Keratinocyte (primary cell): ENCODE results near the gene SLC27A3. TPM values are rescaled to one million over a fixed set of nuclear protein-coding genes. Genes with fewer than 3 reads are reported as not detected.

ENCODE experiments used
- DNase-seq: peaks from one replicate; pipeline ENCODE4 v3.0.0-alpha.2; 2011; ENCODE audit warnings: low read depth, missing footprints, low spot score
- FAIRE-seq: peaks from 2 replicates; lab custom pipeline; 2011; peaks lifted over from hg19 to GRCh38; lab: Jason Lieb, UNC
- H2AFZ ChIP-seq: 2 replicates; pipeline ENCODE4 v1.6.0; 2012; ENCODE audit warnings: low read length, control low read depth, inconsistent platforms; ENCODE audit not compliant: control insufficient read depth
- H3K27ac ChIP-seq: 2 replicates; pipeline ENCODE4 v1.5.1; 2011; ENCODE audit warnings: low read length; ENCODE audit not compliant: control insufficient read depth, insufficient read depth
- H3K27me3 ChIP-seq: 3 replicates; pipeline ENCODE4 v1.6.0; 2011; ENCODE audit warnings: low read length; ENCODE audit not compliant: control insufficient read depth, insufficient read depth; ENCODE audit errors: extremely low read depth
- H3K36me3 ChIP-seq, 2 experiments: 2 replicates in 1 of 2; 3 replicates in 1 of 2; pipeline ENCODE4 v1.5.1; 2011; ENCODE audit warnings: low read length in 2 of 2, mild to moderate bottlenecking in 1 of 2; ENCODE audit not compliant: control insufficient read depth in 2 of 2, insufficient read depth in 2 of 2; ENCODE audit errors: extremely low read depth in 1 of 2
- H3K4me1 ChIP-seq: 3 replicates; pipeline ENCODE4 v1.5.1; 2011; ENCODE audit warnings: low read length; ENCODE audit not compliant: control insufficient read depth, insufficient read depth; ENCODE audit errors: extremely low read depth
- H3K4me2 ChIP-seq: 3 replicates; pipeline ENCODE4 v1.6.0; 2011; ENCODE audit warnings: low read depth, low read length; ENCODE audit not compliant: control insufficient read depth, insufficient read depth; ENCODE audit errors: extremely low read depth
- H3K4me3 ChIP-seq, 3 experiments: fragments of 200-600 bp in 1 of 3; sonication (generic) in 1 of 3; 2 replicates in 2 of 3; 3 replicates in 1 of 3; pipeline ENCODE4 v1.5.1; 2011 to 2016; ENCODE audit warnings: low read length in 3 of 3, mild to moderate bottlenecking in 3 of 3, control low read depth in 2 of 3, inconsistent platforms in 1 of 3, low read depth in 1 of 3, mixed read lengths in 1 of 3, mixed run types in 1 of 3, moderate library complexity in 1 of 3; ENCODE audit not compliant: control insufficient read depth in 2 of 3, insufficient read depth in 2 of 3; ENCODE audit errors: extremely low read depth in 1 of 3
- H3K79me2 ChIP-seq: 2 replicates; pipeline ENCODE4 v1.6.0; 2012; ENCODE audit warnings: low read length; ENCODE audit not compliant: control insufficient read depth, insufficient read depth
- H3K9ac ChIP-seq: 3 replicates; pipeline ENCODE4 v1.6.0; 2011; ENCODE audit warnings: low read length; ENCODE audit not compliant: control insufficient read depth, insufficient read depth; ENCODE audit errors: extremely low read depth
- H3K9me1 ChIP-seq: 3 replicates; pipeline ENCODE4 v1.6.0; 2011; ENCODE audit warnings: low read length; ENCODE audit not compliant: control insufficient read depth, insufficient read depth; ENCODE audit errors: extremely low read depth
- H3K9me3 ChIP-seq: 2 replicates; pipeline ENCODE4 v1.5.1; 2012; ENCODE audit warnings: low read depth, low read length; ENCODE audit not compliant: control insufficient read depth
- H4K20me1 ChIP-seq: 3 replicates; pipeline ENCODE4 v1.6.0; 2011; ENCODE audit warnings: low read length; ENCODE audit not compliant: control insufficient read depth, insufficient read depth; ENCODE audit errors: extremely low read depth
- EZH2 ChIP-seq: IDR thresholded peaks from one replicate; pipeline ENCODE4 v1.6.1; 2012; ENCODE audit warnings: inconsistent platforms, mild to moderate bottlenecking, low read length, moderate library complexity
- dilution Hi-C: fragments of 300-500 bp; cut with MboI; formaldehyde crosslinking; loops from one replicate; pipeline ENCODE4 v1.7.0; 2020; ENCODE audit warnings: low sequenced_read_pairs; ENCODE audit not compliant: extremely low pct_ligation_motif_present
- polyA plus RNA-seq, 5 experiments: library from polyadenylated mRNA; depleted of rRNA in 3 of 5; stranded (reverse) in 3 of 5; stranded (forward) in 1 of 5; unstranded in 1 of 5; fragments of >200 nt; gene quantifications; 1 replicate in 1 of 5; 2 replicates in 3 of 5; 3 replicates in 1 of 5; pipeline versions ENCODE4 v1.2.1 to v1.2.3, GENCODE V29; 2011 to 2012; ENCODE audit warnings: missing spikeins in 2 of 5, low read depth in 1 of 5, low replicate concordance in 1 of 5
- TF ChIP-seq, protein P1 (sequence below), 3 experiments: IDR thresholded peaks in 1 of 3; conservative IDR thresholded peaks in 1 of 3; optimal IDR thresholded peaks in 1 of 3; 2 replicates in 2 of 3; 3 replicates in 1 of 3; pipeline versions ENCODE3 to v1.5.1; 2011; ENCODE audit warnings: low read length in 3 of 3, mild to moderate bottlenecking in 3 of 3, moderate library complexity in 2 of 3, control low read depth in 1 of 3, inconsistent platforms in 1 of 3; ENCODE audit not compliant: insufficient read depth in 2 of 3; ENCODE audit errors: extremely low read depth in 1 of 3

SLC27A3 gene
- polyA plus RNA-seq, 1 donor (not counting 4 experiments of a cell fraction or from before 2014, with no cell fraction given), result 7.4 TPM

DNA sequence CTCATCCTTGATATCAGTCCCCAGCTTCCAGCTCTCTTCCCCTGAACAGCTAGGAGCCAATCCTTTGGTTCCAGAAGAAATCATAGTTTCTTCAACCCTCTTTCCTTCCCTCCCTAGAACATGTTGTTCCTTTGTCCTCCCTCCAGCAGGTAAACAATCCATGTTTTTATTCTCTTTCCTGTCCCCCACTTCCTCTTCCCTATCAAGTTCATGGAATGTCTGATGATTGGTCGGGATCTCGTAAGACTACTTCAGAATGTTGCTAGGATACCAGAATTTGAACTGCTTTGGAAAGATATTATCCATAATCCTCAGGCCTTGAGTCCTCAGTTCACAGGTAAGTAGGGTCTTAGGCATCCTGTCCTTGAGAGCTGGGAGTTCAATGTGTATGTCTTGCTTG, 23.1 kb upstream of the SLC27A3 start:
- no peaks in the 10 kb centered on the region for H3K9me1 ChIP-seq
- no peaks in the 10 kb centered on the region for H3K9me3 ChIP-seq
- no peak overlapping the region for H3K9ac ChIP-seq
- no peak overlapping the region for H3K27ac ChIP-seq
- DNase-seq (no peak), FAIRE-seq (no peak)
- TF ChIP-seq EZH2, result no peak
- TF ChIP-seq, protein P1, sequence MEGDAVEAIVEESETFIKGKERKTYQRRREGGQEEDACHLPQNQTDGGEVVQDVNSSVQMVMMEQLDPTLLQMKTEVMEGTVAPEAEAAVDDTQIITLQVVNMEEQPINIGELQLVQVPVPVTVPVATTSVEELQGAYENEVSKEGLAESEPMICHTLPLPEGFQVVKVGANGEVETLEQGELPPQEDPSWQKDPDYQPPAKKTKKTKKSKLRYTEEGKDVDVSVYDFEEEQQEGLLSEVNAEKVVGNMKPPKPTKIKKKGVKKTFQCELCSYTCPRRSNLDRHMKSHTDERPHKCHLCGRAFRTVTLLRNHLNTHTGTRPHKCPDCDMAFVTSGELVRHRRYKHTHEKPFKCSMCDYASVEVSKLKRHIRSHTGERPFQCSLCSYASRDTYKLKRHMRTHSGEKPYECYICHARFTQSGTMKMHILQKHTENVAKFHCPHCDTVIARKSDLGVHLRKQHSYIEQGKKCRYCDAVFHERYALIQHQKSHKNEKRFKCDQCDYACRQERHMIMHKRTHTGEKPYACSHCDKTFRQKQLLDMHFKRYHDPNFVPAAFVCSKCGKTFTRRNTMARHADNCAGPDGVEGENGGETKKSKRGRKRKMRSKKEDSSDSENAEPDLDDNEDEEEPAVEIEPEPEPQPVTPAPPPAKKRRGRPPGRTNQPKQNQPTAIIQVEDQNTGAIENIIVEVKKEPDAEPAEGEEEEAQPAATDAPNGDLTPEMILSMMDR (optimal IDR thresholded peaks at IDR 0.05 in 1 of 3, IDR thresholded peaks at IDR 0.05 in 1 of 3, conservative IDR thresholded peaks at IDR 0.05 in 1 of 3; ENCODE audit: extremely low read depth in 1 of 3, insufficient read depth in 2 of 3, low read length in 3 of 3), result no peak
- H3K27me3 ChIP-seq, result no peaks in the 10 kb centered on the region
- H3K4me2 ChIP-seq, result no peak overlapping the region
- H3K79me2 ChIP-seq, result no peaks in the 10 kb centered on the region
- peaks cover 34 to 39% of the 10 kb centered on the region in 2 experiments for H3K36me3 ChIP-seq
- dilution Hi-C loops, result no loop called here
- no peak overlapping the region for H2AFZ ChIP-seq
- H3K4me1 ChIP-seq, result no peaks in the 10 kb centered on the region
- H3K4me3 ChIP-seq, result no peak overlapping the region
- H4K20me1 ChIP-seq, result no peaks in the 10 kb centered on the region

DNA sequence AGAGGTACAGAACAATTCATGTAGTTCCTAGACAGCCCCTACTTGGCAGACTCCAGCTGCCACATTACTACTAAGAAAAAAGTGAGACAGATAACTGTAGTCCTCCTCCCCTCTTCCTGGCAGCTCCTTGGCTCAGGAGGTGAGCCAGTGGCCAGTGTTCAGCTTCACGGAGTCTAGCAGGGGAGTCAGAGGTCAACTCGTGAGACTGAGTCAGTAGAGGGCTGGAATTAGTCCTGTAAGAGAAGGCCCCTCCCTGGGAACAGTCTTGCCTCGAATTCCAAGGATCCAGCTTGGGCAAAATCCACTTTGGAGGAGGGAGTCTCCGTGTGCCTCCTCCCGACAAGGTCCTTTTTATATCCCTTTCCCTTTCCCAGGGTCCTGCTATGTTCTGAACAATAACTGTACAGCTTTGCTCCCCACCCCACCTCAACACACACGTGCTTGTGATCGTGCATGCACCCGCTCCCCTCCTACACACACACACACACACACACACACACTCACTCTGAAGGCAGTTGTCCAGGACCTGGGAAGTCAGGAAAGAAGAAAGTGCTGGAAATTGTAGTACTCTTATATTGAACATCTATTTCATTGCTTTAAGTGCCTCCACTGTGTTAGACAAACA, 22.5 kb upstream of the SLC27A3 start:
- H3K9me3 ChIP-seq, result no peaks in the 10 kb centered on the region
- no peak overlapping the region for H3K27ac ChIP-seq
- no peak overlapping the region for H3K4me3 ChIP-seq
- no peaks in the 10 kb centered on the region for H3K79me2 ChIP-seq
- dilution Hi-C loops, result no loop called here
- no peak for FAIRE-seq
- H3K9ac ChIP-seq, result no peak overlapping the region
- peaks cover 35 to 37% of the 10 kb centered on the region in 2 experiments for H3K36me3 ChIP-seq
- no peaks in the 10 kb centered on the region for H3K27me3 ChIP-seq
- TF ChIP-seq, protein P1 (optimal IDR thresholded peaks at IDR 0.05 in 1 of 3, IDR thresholded peaks at IDR 0.05 in 1 of 3, conservative IDR thresholded peaks at IDR 0.05 in 1 of 3; ENCODE audit: extremely low read depth in 1 of 3, insufficient read depth in 2 of 3, low read length in 3 of 3), result no peak
- TF ChIP-seq EZH2, result no peak
- no peaks in the 10 kb centered on the region for H3K9me1 ChIP-seq
- H3K4me2 ChIP-seq, result no peak overlapping the region
- DNase-seq, result no peak
- no peaks in the 10 kb centered on the region for H4K20me1 ChIP-seq
- H3K4me1 ChIP-seq, result no peaks in the 10 kb centered on the region
- no peak overlapping the region for H2AFZ ChIP-seq
